Liver (tissue), 9 donors: ENCODE data around the gene ATXN10. TPM values are rescaled to one million over a fixed set of nuclear protein-coding genes. Genes with fewer than 3 reads are reported as not detected.

ENCODE experiments used
- DNase-seq: peaks from one replicate; pipeline ENCODE4 v3.0.0-alpha.2; 2017; ENCODE audit warnings: low spot score
- H3K27ac ChIP-seq, 2 donors: one replicate each; pipeline ENCODE4 v1.7.0; 2013; ENCODE audit warnings: inconsistent platforms in 2 of 2, low read length in 2 of 2, control low read depth in 1 of 2, low read depth in 1 of 2, mild to moderate bottlenecking in 1 of 2
- H3K27me3 ChIP-seq, 4 donors: one replicate each; pipeline versions ENCODE4 v1.6.1 to v1.7.0; 2013; ENCODE audit warnings: low read length in 3 of 4, inconsistent platforms in 1 of 4, mild to moderate bottlenecking in 1 of 4, moderate library complexity in 1 of 4; ENCODE audit not compliant: control insufficient read depth in 4 of 4, insufficient read depth in 4 of 4
- H3K36me3 ChIP-seq, 4 donors: one replicate each; pipeline versions ENCODE4 v1.6.1 to v1.7.0; 2013; ENCODE audit warnings: low read length in 3 of 4, mild to moderate bottlenecking in 3 of 4, low read depth in 1 of 4, moderate library complexity in 1 of 4; ENCODE audit not compliant: control insufficient read depth in 4 of 4, insufficient read depth in 3 of 4
- H3K4me1 ChIP-seq, 4 donors: one replicate each; pipeline versions ENCODE4 v1.6.1 to v1.7.0; 2013; ENCODE audit warnings: low read length in 3 of 4, mild to moderate bottlenecking in 3 of 4, moderate library complexity in 1 of 4; ENCODE audit not compliant: control insufficient read depth in 4 of 4, insufficient read depth in 4 of 4
- H3K4me3 ChIP-seq, 3 donors: one replicate each; pipeline versions ENCODE4 v1.6.1 to v1.7.0; 2013; ENCODE audit warnings: low read length in 3 of 3, control low read depth in 1 of 3, low read depth in 1 of 3, mild to moderate bottlenecking in 1 of 3
- H3K9ac ChIP-seq, 2 donors: one replicate each; pipeline ENCODE4 v1.7.0; 2013; ENCODE audit warnings: low read length in 2 of 2, mild to moderate bottlenecking in 2 of 2, moderate library complexity in 2 of 2, control low read depth in 1 of 2, low read depth in 1 of 2
- H3K9me3 ChIP-seq, 4 donors: one replicate each; pipeline versions ENCODE4 v1.6.1 to v1.7.0; 2013; ENCODE audit warnings: low read length in 3 of 4; ENCODE audit not compliant: control insufficient read depth in 4 of 4
- EGR1 ChIP-seq, 2 donors: IDR thresholded peaks; 2 replicates each; pipeline ENCODE4 v1.6.1; 2016 to 2018; ENCODE audit warnings: antibody characterized with exemption in 2 of 2, low read depth in 2 of 2
- FOXA1 ChIP-seq: IDR thresholded peaks from 2 replicates; pipeline ENCODE4 v1.6.1; 2016; ENCODE audit warnings: antibody characterized with exemption
- FOXA2 ChIP-seq: IDR thresholded peaks from 2 replicates; pipeline ENCODE4 v1.6.1; 2016; ENCODE audit warnings: antibody characterized with exemption
- GABPA ChIP-seq, 2 donors: IDR thresholded peaks in 1 of 2; conservative IDR thresholded peaks in 1 of 2; 2 replicates each; pipeline ENCODE4 v1.6.1; 2016; ENCODE audit warnings: antibody characterized with exemption in 2 of 2, mild to moderate bottlenecking in 1 of 2, moderate library complexity in 1 of 2
- HNF4A ChIP-seq, 2 donors: conservative IDR thresholded peaks; 2 replicates each; pipeline ENCODE4 v1.6.1; 2016; ENCODE audit warnings: antibody characterized with exemption in 2 of 2, mild to moderate bottlenecking in 2 of 2
- HNF4G ChIP-seq: IDR thresholded peaks from 2 replicates; pipeline ENCODE4 v1.6.1; 2016; ENCODE audit warnings: antibody characterized with exemption
- JUND ChIP-seq, 2 donors: IDR thresholded peaks; 2 replicates each; pipeline ENCODE4 v1.6.1; 2016; ENCODE audit warnings: antibody characterized with exemption in 2 of 2
- NR2F2 ChIP-seq: IDR thresholded peaks from 2 replicates; pipeline ENCODE4 v1.6.1; 2016; ENCODE audit warnings: antibody characterized with exemption
- RAD21 ChIP-seq, 2 donors: IDR thresholded peaks; 2 replicates each; pipeline ENCODE4 v1.6.1; 2016; ENCODE audit warnings: antibody characterized with exemption in 2 of 2, mild to moderate bottlenecking in 2 of 2
- RXRA ChIP-seq, 2 donors: IDR thresholded peaks; 2 replicates each; pipeline ENCODE4 v1.6.1; 2017 to 2018; ENCODE audit warnings: antibody characterized with exemption in 2 of 2, mild to moderate bottlenecking in 1 of 2
- SP1 ChIP-seq: IDR thresholded peaks from 2 replicates; pipeline ENCODE4 v1.6.1; 2018; ENCODE audit warnings: antibody characterized with exemption, mild to moderate bottlenecking
- TAF1 ChIP-seq: conservative IDR thresholded peaks from 2 replicates; pipeline ENCODE4 v1.6.1; 2016; ENCODE audit warnings: antibody characterized with exemption, mild to moderate bottlenecking
- YY1 ChIP-seq: IDR thresholded peaks from 2 replicates; pipeline ENCODE4 v1.6.1; 2016; ENCODE audit warnings: antibody characterized with exemption, mild to moderate bottlenecking
- WGBS: extraction: QIAGEN DNeasy Blood & Tissue Kit; methylation state at CpG from one replicate; pipeline ENCODE4 v1.1.7; 2013; 5-methylcytosine and 5-hydroxymethylcytosine counted together
- polyA plus RNA-seq, 2 donors: library from polyadenylated mRNA; stranded (reverse) in 1 of 2; unstranded in 1 of 2; fragments of 200-250 nt in 1 of 2; fragments of >200 nt in 1 of 2; fragmentation: Nextera tagmentation in 1 of 2; extraction: Ambion mirVana in 1 of 2; gene quantifications; one replicate each; pipeline versions ENCODE4 v1.2.1 to v1.2.3, GENCODE V29; 2013 to 2015
- total RNA-seq, 2 donors: library from RNA; depleted of rRNA; stranded (reverse); fragments of >200 nt; gene quantifications; one replicate each; pipeline ENCODE4 v1.2.3, GENCODE V29; 2014
- TF ChIP-seq, protein P1 (sequence below): IDR thresholded peaks from 2 replicates; pipeline ENCODE4 v1.6.1; 2016; ENCODE audit warnings: antibody characterized with exemption
- TF ChIP-seq, protein P2 (sequence below): IDR thresholded peaks from 2 replicates; pipeline ENCODE4 v1.6.1; 2016; ENCODE audit warnings: antibody characterized with exemption
- TF ChIP-seq, protein P3 (sequence below): IDR thresholded peaks from 2 replicates; pipeline ENCODE4 v1.6.1; 2016; ENCODE audit warnings: antibody characterized with exemption
- TF ChIP-seq, protein P4 (sequence below): IDR thresholded peaks from 2 replicates; pipeline ENCODE4 v1.6.1; 2016; ENCODE audit warnings: antibody characterized with exemption, mild to moderate bottlenecking
- TF ChIP-seq, protein P5 (sequence below): fragments of 150-350 bp; IDR thresholded peaks from 2 replicates; pipeline ENCODE4 v1.5.1; 2017; ENCODE audit warnings: improper control_type of control experiment, low read depth, low read length; ENCODE audit not compliant: missing input control
- donor health status: healthy.
- donor health status: healthy.
- donor health status: healthy.
- donor health status: healthy.
- donor health status: healthy.

Gene ATXN10
- total and polyA plus RNA-seq, 4 donors = 34.9 to 100 (median 69.7) TPM

DNA sequence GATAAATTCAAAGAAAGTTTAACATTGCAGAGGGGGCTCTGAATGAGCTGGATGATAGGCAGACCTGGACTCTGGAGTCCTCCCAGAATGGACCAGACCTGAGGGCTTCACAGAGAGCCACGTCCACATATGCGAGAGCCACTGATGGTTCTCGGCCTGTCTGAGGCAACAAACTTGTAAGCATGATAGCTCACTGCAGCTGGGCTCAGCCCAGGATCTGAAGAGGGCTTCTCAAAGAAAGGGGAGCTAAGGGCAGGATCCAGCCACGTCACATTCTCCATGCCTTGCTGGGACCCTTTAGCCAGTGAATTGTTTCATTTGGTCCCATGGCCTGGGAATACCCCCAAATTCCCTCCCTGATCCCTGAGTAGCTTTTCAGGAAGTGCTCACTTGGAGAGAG lies 98.9 kb downstream of the ATXN10 start:
- Histone ChIP-seq H3K36me3 (no peaks in the 10 kb centered on the region), H3K9ac (no peak overlapping the region), H3K4me3 (no peak overlapping the region), H3K9me3 (no peaks in the 10 kb centered on the region), H3K27me3 (no peaks in the 10 kb centered on the region), H3K4me1 (no peaks in the 10 kb centered on the region), H3K27ac (no peak overlapping the region)
- no peak for DNase-seq
- TF ChIP-seq RXRA (IDR thresholded peaks at IDR 0.05) = no peak
- TF ChIP-seq, protein P1, sequence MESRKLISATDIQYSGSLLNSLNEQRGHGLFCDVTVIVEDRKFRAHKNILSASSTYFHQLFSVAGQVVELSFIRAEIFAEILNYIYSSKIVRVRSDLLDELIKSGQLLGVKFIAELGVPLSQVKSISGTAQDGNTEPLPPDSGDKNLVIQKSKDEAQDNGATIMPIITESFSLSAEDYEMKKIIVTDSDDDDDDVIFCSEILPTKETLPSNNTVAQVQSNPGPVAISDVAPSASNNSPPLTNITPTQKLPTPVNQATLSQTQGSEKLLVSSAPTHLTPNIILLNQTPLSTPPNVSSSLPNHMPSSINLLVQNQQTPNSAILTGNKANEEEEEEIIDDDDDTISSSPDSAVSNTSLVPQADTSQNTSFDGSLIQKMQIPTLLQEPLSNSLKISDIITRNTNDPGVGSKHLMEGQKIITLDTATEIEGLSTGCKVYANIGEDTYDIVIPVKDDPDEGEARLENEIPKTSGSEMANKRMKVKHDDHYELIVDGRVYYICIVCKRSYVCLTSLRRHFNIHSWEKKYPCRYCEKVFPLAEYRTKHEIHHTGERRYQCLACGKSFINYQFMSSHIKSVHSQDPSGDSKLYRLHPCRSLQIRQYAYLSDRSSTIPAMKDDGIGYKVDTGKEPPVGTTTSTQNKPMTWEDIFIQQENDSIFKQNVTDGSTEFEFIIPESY = no peak
- TF ChIP-seq, protein P2, sequence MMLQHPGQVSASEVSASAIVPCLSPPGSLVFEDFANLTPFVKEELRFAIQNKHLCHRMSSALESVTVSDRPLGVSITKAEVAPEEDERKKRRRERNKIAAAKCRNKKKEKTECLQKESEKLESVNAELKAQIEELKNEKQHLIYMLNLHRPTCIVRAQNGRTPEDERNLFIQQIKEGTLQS = no peak
- TF ChIP-seq HNF4A (conservative IDR thresholded peaks at IDR 0.05) = no peak
- no peak for TF ChIP-seq FOXA2
- TF ChIP-seq SP1 = no peak
- no peak for TF ChIP-seq HNF4G
- TF ChIP-seq FOXA1 = no peak
- no peak for TF ChIP-seq NR2F2
- TF ChIP-seq, protein P3, sequence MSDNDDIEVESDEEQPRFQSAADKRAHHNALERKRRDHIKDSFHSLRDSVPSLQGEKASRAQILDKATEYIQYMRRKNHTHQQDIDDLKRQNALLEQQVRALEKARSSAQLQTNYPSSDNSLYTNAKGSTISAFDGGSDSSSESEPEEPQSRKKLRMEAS = no peak
- TF ChIP-seq, protein P4, sequence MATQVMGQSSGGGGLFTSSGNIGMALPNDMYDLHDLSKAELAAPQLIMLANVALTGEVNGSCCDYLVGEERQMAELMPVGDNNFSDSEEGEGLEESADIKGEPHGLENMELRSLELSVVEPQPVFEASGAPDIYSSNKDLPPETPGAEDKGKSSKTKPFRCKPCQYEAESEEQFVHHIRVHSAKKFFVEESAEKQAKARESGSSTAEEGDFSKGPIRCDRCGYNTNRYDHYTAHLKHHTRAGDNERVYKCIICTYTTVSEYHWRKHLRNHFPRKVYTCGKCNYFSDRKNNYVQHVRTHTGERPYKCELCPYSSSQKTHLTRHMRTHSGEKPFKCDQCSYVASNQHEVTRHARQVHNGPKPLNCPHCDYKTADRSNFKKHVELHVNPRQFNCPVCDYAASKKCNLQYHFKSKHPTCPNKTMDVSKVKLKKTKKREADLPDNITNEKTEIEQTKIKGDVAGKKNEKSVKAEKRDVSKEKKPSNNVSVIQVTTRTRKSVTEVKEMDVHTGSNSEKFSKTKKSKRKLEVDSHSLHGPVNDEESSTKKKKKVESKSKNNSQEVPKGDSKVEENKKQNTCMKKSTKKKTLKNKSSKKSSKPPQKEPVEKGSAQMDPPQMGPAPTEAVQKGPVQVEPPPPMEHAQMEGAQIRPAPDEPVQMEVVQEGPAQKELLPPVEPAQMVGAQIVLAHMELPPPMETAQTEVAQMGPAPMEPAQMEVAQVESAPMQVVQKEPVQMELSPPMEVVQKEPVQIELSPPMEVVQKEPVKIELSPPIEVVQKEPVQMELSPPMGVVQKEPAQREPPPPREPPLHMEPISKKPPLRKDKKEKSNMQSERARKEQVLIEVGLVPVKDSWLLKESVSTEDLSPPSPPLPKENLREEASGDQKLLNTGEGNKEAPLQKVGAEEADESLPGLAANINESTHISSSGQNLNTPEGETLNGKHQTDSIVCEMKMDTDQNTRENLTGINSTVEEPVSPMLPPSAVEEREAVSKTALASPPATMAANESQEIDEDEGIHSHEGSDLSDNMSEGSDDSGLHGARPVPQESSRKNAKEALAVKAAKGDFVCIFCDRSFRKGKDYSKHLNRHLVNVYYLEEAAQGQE = no peak
- no peak for TF ChIP-seq TAF1
- TF ChIP-seq, protein P5, sequence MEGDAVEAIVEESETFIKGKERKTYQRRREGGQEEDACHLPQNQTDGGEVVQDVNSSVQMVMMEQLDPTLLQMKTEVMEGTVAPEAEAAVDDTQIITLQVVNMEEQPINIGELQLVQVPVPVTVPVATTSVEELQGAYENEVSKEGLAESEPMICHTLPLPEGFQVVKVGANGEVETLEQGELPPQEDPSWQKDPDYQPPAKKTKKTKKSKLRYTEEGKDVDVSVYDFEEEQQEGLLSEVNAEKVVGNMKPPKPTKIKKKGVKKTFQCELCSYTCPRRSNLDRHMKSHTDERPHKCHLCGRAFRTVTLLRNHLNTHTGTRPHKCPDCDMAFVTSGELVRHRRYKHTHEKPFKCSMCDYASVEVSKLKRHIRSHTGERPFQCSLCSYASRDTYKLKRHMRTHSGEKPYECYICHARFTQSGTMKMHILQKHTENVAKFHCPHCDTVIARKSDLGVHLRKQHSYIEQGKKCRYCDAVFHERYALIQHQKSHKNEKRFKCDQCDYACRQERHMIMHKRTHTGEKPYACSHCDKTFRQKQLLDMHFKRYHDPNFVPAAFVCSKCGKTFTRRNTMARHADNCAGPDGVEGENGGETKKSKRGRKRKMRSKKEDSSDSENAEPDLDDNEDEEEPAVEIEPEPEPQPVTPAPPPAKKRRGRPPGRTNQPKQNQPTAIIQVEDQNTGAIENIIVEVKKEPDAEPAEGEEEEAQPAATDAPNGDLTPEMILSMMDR = no peak
- no peak for TF ChIP-seq YY1
- no peak for TF ChIP-seq GABPA (IDR thresholded peaks at IDR 0.05 in 1 of 2, conservative IDR thresholded peaks at IDR 0.05 in 1 of 2)
- no peak for TF ChIP-seq EGR1 (IDR thresholded peaks at IDR 0.05; ENCODE audit: low read depth in 2 of 2)
- WGBS = 75% methylated on average over 4 of the region's 4 CpGs

DNA sequence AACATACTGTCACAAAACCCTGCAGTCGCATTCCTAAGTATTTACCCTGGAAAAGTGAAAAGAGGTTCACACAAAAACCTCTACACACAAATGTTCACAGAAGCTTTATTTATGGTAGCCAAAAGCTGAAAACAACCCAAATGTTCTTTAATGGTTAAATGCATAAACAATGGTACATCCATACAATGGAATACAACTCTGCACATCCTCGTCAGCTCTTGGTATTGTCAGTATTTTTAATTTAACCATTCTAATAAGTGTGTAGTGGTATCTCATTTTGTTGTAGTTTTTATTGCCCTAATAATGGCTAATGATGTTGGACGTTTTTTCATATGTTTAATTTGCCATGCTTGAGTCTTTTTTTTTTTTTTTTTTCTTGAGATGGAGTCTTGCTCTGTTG lies 99.4 kb downstream of the ATXN10 start:
- H3K9ac ChIP-seq = no peak overlapping the region
- DNase-seq = no peak
- TF ChIP-seq FOXA1 (no peak), JUND (IDR thresholded peaks at IDR 0.05) (no peak), TAF1 (no peak), RAD21 (IDR thresholded peaks at IDR 0.05) (no peak), GABPA (IDR thresholded peaks at IDR 0.05 in 1 of 2, conservative IDR thresholded peaks at IDR 0.05 in 1 of 2) (no peak), NR2F2 (no peak), HNF4G (no peak)
- TF ChIP-seq, protein P2 = no peak
- WGBS = 97% methylated on average over 3 of the region's 3 CpGs
- no peaks in the 10 kb centered on the region for H3K4me1 ChIP-seq
- no peaks in the 10 kb centered on the region for H3K9me3 ChIP-seq
- H3K27ac ChIP-seq = no peak overlapping the region
- no peaks in the 10 kb centered on the region for H3K27me3 ChIP-seq
- H3K4me3 ChIP-seq = no peak overlapping the region
- H3K36me3 ChIP-seq = no peaks in the 10 kb centered on the region
